Right kidney (tissue), 1 donor: ENCODE data around the gene AFAP1L2.
"Not testable (repeated sequence)": the region's sequence is repeated elsewhere in the genome, so short reads cannot be mapped to it uniquely, and the experiment has no call there.

ENCODE experiments used
- DNase-seq: peaks from one replicate; pipeline ENCODE4 v3.0.0-alpha.2; 2016

The AFAP1L2 gene

DNA sequence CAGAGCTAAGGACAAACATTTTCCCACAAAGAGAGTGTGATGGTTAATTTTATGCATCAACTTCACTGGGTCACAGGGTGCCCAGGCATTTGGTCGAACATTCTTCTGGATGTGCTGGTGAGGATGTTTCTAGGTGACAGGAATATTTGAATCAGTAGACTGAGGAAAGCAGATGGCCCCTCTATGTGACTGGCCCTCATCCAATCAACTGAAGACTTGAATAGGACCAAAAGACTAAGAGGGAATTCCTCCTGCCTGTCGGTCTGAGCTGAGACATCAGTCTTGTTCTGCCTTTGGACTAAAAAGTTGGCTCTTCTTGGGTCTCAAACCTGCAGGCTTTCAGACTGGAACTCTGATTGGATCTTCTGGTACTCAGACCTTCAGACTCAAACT, 44.4 kb downstream of the AFAP1L2 start:
- no peak for DNase-seq

- DNase-seq, result no peak
Observed at GRCh38 chr10:114359041-114359952, 45.0 kb downstream of the AFAP1L2 start.

DNA sequence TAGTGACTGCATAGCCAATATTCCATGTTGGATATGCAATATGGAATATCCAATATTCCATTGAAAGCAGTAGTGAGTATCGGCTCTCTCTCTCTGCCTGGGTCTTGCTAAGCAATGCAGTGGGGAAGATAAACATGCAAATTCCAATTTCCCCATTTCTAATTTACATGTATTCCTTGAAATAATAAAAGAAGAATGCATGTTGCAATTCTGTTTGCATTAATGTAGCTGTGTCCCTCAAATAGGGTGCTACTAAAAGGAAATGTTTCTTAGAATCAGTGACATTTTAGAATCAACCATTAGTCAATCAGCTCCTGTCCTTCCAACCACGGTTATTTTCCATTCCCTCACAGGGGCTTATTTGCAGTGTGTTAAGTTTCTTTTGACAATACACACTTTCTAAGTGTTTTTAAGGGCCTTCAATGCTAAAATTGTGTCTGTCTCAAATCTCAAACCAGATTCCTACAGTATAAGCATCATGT, 46.7 kb downstream of the AFAP1L2 start:
- no peak for DNase-seq

DNA sequence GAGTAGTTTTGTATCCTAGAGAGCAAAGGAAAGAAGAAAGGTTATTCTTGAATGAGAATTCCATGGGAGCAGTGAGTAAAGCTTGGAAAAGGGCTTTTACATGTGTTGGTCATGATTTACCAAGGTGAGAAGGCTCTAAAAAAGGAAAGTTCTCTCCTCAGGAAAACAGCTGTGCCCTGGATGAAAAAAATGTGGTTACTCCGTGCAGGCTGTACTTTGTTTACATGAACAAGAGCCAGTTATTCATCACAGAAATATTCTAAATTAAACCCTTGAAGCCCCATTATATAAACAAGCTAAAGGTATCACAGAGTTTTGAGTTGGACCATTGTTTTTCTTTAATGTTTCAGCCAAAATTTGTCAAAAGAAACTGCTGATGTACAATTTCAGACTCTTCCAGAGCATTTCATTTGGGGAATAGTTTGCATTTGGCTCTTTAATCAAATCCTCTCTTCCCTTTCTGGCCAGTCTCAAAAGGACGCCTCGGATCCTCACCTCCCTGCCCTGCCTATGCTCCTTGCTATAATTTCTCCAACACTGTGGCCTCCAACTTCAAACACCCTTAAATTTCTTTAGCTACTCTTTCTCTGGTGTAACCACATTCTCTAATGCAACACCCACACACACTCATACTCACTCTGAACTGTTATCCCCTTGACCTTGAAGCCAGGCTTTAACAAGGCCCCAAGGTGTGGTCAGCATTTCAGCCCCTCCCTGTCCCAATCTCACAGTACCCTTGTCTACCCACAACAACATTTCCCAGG, 47.4 kb downstream of the AFAP1L2 start:
- DNase-seq, result no peak

DNA sequence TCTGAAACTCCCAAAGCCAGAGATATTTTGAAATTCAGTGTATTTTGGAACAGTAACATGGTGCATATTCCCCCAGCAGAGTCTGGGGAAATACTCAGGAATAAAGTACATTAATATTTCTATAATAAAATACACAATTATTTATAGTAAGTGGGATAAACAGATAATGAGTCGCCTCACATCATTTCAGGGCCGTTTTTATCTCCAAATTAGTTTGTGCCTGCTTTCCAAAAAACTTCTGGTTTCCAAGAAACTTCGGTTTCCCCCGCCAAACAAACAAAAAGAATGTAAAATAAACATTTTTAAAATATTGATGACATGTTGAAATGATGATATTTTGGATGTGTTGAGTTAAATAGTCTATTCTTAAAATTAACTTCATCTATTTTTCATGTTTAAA, 48.2 kb downstream of the AFAP1L2 start:
- no peak for DNase-seq

- DNase-seq, result no peak
Observed at GRCh38 chr10:114353383-114353782, 50.9 kb downstream of the AFAP1L2 start.

GRCh38 chr10:114352653-114353298, 51.5 kb downstream of the AFAP1L2 start:
- DNase-seq, result no peak

GRCh38 chr10:114350751-114351150, 53.6 kb downstream of the AFAP1L2 start:
- no peak for DNase-seq

DNA sequence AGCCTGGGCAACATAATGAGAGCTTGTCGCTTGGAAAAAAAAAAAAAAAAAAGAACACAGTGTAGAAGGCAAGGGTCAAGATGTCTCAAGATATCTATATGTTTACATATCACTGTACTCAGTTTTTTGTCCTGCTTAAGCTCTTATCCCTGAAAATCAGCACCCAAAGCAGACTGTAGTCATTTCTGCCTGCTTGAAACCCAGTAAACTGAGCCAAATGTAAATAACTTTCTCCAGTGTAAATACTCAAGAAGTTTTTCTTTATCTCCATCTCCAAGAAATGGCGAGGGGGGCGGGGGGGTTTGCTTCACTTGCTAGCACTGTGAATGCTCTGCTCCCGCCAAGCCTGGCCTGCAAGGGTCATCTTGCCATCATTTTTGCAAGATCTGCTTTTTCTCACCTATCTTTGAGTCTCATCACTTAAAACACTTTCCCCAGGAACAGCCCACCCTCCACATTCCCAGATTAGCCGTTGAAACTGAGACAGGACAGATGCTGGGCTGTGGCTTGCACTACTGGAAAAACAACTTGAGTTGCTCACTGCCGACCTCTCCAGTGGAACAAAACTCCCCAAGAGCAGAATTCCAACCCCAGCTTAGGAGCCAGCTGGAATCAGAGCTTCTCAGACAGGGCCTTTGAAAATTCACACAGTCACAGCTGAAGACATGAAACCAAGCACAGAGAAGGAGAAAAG, 54.6 kb downstream of the AFAP1L2 start:
- DNase-seq, result peak; percentile 49

DNA sequence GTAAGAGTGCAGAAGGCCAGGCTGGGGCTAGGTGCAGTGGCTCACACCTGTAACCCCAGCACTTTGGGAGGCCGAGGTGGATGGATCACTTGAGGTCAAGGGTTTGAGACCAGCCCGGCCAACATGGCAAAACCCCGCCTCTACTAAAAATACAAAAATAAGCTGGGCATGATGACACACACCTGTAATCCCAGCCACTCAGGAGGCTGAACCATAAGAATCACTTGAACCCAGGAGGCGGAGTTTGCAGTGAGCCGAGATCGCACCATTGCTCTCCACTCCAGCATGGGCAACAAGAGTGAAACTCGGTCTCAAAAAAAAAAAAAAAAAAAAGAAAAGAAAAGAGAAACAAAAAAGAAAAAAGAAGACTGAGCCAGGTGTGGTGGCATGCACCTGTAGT, 55.2 kb downstream of the AFAP1L2 start:
- not testable (repeated sequence) for DNase-seq

DNA sequence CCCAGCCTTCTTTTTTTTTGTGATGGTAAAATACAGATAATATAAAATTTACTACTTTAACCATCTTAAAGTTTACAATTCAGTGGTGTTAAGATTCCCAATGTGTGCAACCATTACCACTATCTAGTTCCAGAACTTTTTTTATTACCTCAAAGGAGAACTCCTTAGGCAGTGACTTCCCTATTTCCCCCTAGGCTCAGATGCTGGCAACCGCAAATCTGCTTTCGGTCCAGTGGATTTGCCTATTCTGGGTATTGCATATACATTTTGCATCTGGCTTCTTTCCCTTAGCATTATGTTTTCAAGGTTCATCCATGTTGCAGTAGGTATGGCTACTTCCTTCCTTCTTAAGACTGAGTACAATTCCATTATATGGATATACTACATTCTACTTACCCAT, 56.5 kb downstream of the AFAP1L2 start:
- no peak for DNase-seq

DNA sequence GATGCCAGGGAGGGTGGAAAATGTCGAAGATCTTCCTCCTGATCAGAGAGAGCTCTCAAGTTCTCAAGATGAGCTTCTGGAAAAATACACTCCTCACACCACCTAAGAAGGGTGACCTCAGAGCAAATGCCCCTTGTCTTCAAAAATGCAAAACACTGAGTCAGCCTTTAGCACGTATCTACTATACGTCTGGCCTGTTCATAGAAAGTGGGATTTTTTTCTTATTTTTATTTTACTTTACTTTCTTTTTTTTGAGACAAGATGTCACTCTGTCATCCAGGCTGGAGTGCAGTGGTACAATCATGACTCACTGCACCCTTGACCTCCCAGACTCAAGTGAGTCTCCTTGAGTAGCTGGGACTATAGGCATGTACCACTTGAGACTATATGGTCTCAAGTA, 57.1 kb downstream of the AFAP1L2 start:
- DNase-seq, result no peak

- peak; percentile 51 for DNase-seq
Observed at GRCh38 chr10:114346176-114347031, 57.9 kb downstream of the AFAP1L2 start.

DNA sequence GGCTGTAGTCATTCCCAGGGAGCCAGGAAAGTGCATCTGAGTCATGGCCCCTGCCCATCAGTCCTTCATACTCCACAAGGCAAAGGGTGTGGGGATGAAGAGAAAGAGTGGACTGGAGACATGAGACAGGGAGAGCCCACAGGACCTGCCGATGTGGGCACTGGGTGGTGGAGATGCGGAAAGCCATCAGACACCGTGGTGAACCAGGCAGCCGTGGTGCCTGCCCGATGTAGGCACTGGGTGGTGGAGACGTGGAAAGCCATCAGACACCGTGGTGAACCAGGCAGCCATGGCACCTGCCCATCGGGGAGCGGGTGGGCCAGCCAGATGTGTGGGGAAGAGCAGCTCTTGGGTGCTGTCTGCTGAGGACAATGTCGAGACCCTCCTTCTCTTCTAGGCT, 58.6 kb downstream of the AFAP1L2 start:
- DNase-seq, result no peak

DNA sequence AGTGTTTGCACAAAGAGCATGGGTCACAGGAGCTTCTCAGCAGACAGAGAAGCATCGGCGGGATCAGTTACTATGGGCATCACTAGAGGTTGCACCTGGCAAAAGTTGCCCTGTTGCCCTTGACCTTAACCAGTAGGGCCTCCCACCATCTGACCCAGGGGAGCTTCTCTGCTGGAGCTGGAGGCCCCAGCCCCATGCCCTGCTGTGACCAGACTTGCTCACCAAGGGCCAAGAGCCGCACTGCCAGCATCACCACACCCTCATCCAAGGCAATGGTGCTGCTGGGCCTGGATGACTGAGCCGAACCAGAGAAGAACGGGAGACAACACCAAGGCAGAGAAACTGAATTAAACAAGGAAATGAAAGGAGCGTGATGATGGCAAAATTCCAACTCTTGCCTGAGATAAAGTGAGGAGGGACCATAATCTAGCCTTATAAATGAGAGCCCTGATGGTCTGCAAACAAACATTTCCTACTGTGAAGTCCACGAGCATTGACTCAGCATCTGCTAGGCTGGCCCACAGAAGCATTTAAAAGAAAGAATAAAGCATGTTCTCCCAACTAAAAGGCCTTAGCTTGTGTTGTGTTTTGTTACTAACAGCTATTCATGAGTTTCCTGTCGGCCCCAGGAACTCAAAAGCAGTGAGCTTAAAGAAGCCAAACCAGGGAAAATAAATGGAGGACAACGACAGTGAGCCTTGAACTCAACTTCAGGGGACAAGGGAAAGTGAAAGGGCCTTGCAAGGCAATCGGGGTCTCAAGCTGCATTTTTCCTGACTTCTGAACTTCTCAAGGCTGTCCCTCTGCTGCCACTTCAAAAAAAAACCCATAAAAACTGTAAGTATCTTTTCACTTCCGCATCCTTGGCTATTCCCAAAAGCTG, 60.4 kb downstream of the AFAP1L2 start:
- DNase-seq, result no peak

DNA sequence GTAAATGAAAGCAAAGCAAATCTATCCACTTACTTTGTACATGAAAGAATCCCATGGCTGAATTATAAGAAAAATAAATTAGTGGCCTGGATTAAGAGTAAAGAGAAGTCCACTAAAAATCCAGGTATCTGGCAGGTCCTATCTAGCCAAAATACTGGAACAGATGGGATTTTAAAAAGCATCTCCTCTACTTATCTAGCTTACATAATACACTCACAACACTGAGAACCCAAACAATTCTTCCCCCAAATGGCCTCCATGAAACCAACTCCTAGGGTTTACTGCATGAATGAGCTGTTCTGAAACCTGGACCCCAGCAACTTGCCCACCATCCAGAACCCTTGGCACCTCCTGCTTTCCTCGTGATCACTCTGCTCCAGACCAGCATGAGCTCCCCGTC, 61.3 kb downstream of the AFAP1L2 start:
- DNase-seq, result no peak

DNA sequence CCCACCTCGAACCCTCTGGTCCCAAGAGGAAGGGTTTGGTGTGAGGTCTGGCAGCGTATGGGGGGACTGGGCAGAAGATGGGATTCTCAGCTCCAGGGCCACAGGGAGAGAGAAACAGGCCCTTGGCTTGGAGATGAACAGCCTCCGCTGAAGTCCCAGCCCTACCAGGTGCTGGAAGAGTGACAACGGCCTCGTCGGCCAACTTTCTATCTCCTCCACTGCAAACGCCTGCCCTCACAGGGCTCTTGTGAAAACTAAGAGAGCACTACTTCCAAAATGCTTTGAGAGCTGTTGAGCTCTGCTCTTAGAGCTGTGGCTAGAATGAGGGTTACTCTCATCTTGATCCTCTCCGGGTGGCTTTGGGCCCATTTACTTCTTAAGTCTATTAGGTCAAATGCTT, 63.5 kb downstream of the AFAP1L2 start:
- DNase-seq, result no peak

- DNase-seq, result no peak
Observed at GRCh38 chr10:114337510-114338462, 66.5 kb downstream of the AFAP1L2 start.
